ENCODE results near the gene PARVB.

GRCh38 chr22:44098021-44098739 lies 74.1 kb downstream of the PARVB start:
- no peak for TF ChIP-seq POLR2A (IDR thresholded peaks at IDR 0.05)
- TF ChIP-seq CTCF (IDR thresholded peaks at IDR 0.05), result no peak
